Trophoblast cell (in vitro differentiated cells and primary cell): Measurements from ENCODE around the gene EPX.

Experiments used
- DNase-seq, 2 donors: peaks; one replicate each; pipeline ENCODE4 v3.0.0-alpha.2; 2016
- H2AFZ ChIP-seq: 2 replicates; pipeline ENCODE4 v1.6.1; 2013; ENCODE audit warnings: low read length, moderate library complexity, mild to moderate bottlenecking; ENCODE audit not compliant: insufficient read depth, poor library complexity
- H2AK5ac ChIP-seq: 2 replicates; pipeline ENCODE4 v1.6.1; 2013; ENCODE audit warnings: mild to moderate bottlenecking, low read length
- H2BK120ac ChIP-seq: 2 replicates; pipeline ENCODE4 v1.6.1; 2013; ENCODE audit warnings: low read length, mild to moderate bottlenecking, moderate library complexity; ENCODE audit not compliant: insufficient read depth, poor library complexity
- H2BK12ac ChIP-seq: 2 replicates; pipeline ENCODE4 v1.6.1; 2013; ENCODE audit warnings: mild to moderate bottlenecking, low read length, moderate library complexity
- H2BK5ac ChIP-seq: 2 replicates; pipeline ENCODE4 v1.6.1; 2013; ENCODE audit warnings: low read length, low read depth, moderate library complexity, mild to moderate bottlenecking; ENCODE audit not compliant: poor library complexity
- H3K14ac ChIP-seq: 2 replicates; pipeline ENCODE4 v1.6.1; 2013; ENCODE audit warnings: mild to moderate bottlenecking, low read length
- H3K18ac ChIP-seq: 2 replicates; pipeline ENCODE4 v1.6.1; 2013; ENCODE audit warnings: mild to moderate bottlenecking, low read length
- H3K23ac ChIP-seq: 2 replicates; pipeline ENCODE4 v1.6.1; 2013; ENCODE audit warnings: low read length
- H3K27ac ChIP-seq: 2 replicates; pipeline ENCODE4 v1.5.1; 2013; ENCODE audit warnings: low read depth, mild to moderate bottlenecking, inconsistent platforms, low read length, moderate library complexity
- H3K27me3 ChIP-seq: 2 replicates; pipeline ENCODE4 v1.6.1; 2013; ENCODE audit warnings: inconsistent platforms, mild to moderate bottlenecking, low read length, moderate library complexity; ENCODE audit not compliant: insufficient read depth
- H3K36me3 ChIP-seq, 2 experiments: 1 replicate in 1 of 2; 2 replicates in 1 of 2; pipeline ENCODE4 v1.6.1; 2013; ENCODE audit warnings: low read length in 2 of 2, mild to moderate bottlenecking in 2 of 2, moderate library complexity in 1 of 2; ENCODE audit not compliant: insufficient read depth in 2 of 2, control insufficient read depth in 1 of 2
- H3K4ac ChIP-seq: 2 replicates; pipeline ENCODE4 v1.6.1; 2013; ENCODE audit warnings: low read depth, mild to moderate bottlenecking, low read length, moderate library complexity
- H3K4me1 ChIP-seq, 2 experiments: 1 replicate in 1 of 2; 2 replicates in 1 of 2; pipeline ENCODE4 v1.6.1; 2013; ENCODE audit warnings: low read length in 2 of 2, mild to moderate bottlenecking in 2 of 2, moderate library complexity in 1 of 2; ENCODE audit not compliant: insufficient read depth in 2 of 2, control insufficient read depth in 1 of 2
- H3K4me2 ChIP-seq: 2 replicates; pipeline ENCODE4 v1.6.1; 2013; ENCODE audit warnings: inconsistent platforms, mild to moderate bottlenecking, low read length, moderate library complexity
- H3K4me3 ChIP-seq: 2 replicates; pipeline ENCODE4 v1.5.1; 2013; ENCODE audit warnings: mild to moderate bottlenecking, low read depth, low read length, inconsistent platforms
- H3K79me1 ChIP-seq: one replicate; pipeline ENCODE4 v1.6.1; 2013; ENCODE audit warnings: low read length
- H3K79me2 ChIP-seq: 2 replicates; pipeline ENCODE4 v1.6.1; 2013; ENCODE audit warnings: low read length, mild to moderate bottlenecking; ENCODE audit not compliant: control insufficient read depth, insufficient read depth, poor library complexity
- H3K9ac ChIP-seq: 2 replicates; pipeline ENCODE4 v1.6.1; 2013; ENCODE audit warnings: mild to moderate bottlenecking, low read length
- H3K9me3 ChIP-seq: 2 replicates; pipeline ENCODE4 v1.6.1; 2013; ENCODE audit warnings: low read depth, mild to moderate bottlenecking, control low read depth, inconsistent platforms, low read length; ENCODE audit not compliant: insufficient read depth
- H4K12ac ChIP-seq: 2 replicates; pipeline ENCODE4 v1.6.1; 2013; ENCODE audit warnings: low read depth, mild to moderate bottlenecking, low read length, moderate library complexity
- H4K8ac ChIP-seq: 2 replicates; pipeline ENCODE4 v1.6.1; 2013; ENCODE audit warnings: low read depth, mild to moderate bottlenecking, low read length, moderate library complexity
- H4K91ac ChIP-seq: one replicate; pipeline ENCODE4 v1.6.1; 2013; ENCODE audit warnings: low read depth, mild to moderate bottlenecking, low read length, moderate library complexity
- WGBS: extraction: QIAGEN DNeasy Blood & Tissue Kit; methylation state at CpG from one replicate; pipeline ENCODE4 v1.1.7; 2013; ENCODE audit warnings: missing lambda C conversion rate; ENCODE audit not compliant: insufficient read length, insufficient coverage; ENCODE audit errors: extremely low coverage; 5-methylcytosine and 5-hydroxymethylcytosine counted together

The EPX gene

DNA sequence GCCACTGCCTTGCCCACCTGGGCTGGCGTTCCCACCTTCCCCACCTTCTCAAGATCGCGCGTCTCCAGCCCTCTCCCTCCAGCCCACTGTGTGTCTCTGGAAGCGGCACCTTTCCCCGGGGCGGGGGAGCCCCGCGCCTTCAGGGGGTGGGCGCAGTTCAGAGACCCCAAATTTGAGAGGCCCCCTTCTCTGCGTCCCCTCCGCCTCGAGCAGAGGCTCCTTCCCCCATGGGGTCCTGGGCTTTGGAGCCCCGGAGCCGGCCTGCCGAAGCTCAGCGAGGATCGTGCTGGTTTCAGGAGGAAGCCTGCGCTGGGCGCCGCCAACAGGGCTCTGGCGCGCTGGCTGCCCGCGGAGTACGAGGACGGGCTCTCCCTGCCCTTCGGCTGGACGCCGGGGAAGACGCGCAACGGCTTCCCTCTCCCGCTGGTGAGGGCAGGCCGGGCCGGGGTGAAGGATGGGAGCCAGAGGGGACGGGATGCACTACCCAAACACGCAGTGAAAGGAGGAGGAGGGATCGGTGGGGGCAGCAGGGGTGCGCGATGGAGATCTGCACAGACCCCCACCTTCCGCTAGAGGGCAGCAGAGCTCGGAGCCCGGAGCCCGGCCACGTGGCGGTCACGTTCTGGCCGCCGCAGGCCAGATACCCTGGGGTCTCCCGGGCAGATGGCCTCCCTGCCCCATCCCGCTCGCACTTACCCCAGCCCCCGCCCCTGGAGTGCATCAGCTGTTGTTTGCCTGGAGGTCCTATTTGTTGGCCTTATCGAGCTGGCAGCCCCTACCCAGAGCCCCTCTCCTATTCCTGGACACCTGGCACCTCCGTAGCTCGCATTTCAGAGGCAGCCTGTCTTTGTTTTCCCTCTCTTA, 57.0 kb downstream of the EPX start:
- WGBS = no CpG with 5 or more reads among the region's 57 CpGs
- no peak overlapping the region for H3K23ac ChIP-seq
- peak overlapping the region; percentile 53 for H3K4me3 ChIP-seq

DNA sequence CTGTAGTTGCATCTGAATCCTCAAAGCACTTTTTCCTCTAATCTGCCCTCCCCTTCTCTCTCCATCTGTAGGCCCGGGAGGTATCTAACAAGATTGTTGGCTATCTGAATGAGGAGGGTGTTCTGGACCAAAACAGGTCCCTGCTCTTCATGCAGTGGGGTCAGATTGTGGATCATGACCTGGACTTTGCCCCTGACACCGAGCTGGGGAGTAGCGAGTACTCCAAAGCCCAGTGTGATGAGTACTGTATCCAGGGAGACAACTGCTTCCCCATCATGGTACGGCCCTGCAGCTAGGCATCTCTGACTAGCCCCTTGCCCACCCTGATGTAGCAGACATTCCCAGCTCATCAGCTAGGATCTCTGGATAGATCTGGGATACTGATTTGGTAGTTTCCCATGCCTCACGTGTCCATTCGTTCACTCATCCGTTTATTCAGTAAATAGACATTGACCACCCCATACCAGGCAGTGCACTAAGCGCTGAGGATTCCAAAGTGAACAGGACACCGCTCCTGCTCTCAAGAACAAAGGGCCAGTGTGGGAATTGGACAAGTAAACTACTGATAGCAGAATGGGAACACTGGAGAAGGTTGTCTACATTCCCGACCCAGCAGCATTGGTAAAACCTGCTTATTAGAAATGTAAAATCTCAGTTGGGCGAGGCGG, 58.0 kb downstream of the EPX start:
- Histone ChIP-seq H3K36me3 (no peaks in the 10 kb centered on the region), H2BK5ac (no peak overlapping the region), H3K18ac (no peak overlapping the region), H2BK12ac (no peak overlapping the region), H3K4me1 (peaks cover 4 to 6% of the 10 kb centered on the region in 2 experiments), H3K9me3 (peaks cover 2% of the 10 kb centered on the region), H4K12ac (no peak overlapping the region), H3K27ac (no peak overlapping the region), H2AFZ (no peak overlapping the region), H3K27me3 (peaks cover 32% of the 10 kb centered on the region), H3K4ac (no peak overlapping the region), H3K4me2 (no peak overlapping the region), H2AK5ac (no peak overlapping the region), H2BK120ac (no peak overlapping the region), H3K23ac (no peak overlapping the region), H3K9ac (no peak overlapping the region), H3K79me1 (no peaks in the 10 kb centered on the region), H3K79me2 (no peaks in the 10 kb centered on the region), H3K4me3 (no peak overlapping the region), H4K91ac (no peak overlapping the region), H3K14ac (no peak overlapping the region), H4K8ac (no peak overlapping the region)
- no CpG with 5 or more reads among the region's 12 CpGs for WGBS
- DNase-seq = no peak

More for the DNA sequence above, 57.0 kb downstream of the EPX start:
- Histone ChIP-seq H3K14ac (no peak overlapping the region), H3K27ac (no peak overlapping the region), H3K9ac (no peak overlapping the region), H3K4me2 (peak overlapping the region; percentile 74), H3K4me1 (peaks cover 4 to 6% of the 10 kb centered on the region in 2 experiments), H2AFZ (no peak overlapping the region), H2BK12ac (no peak overlapping the region), H4K12ac (peak overlapping the region; percentile 43), H3K27me3 (peaks cover 32% of the 10 kb centered on the region), H3K18ac (no peak overlapping the region), H4K91ac (no peak overlapping the region), H2BK5ac (no peak overlapping the region), H3K79me1 (no peaks in the 10 kb centered on the region), H3K36me3 (no peaks in the 10 kb centered on the region), H3K79me2 (no peaks in the 10 kb centered on the region), H4K8ac (peak overlapping the region; percentile 51), H2AK5ac (no peak overlapping the region), H3K4ac (no peak overlapping the region), H3K9me3 (peaks cover 2% of the 10 kb centered on the region), H2BK120ac (no peak overlapping the region)
- peak; percentile 14 to 55 for DNase-seq

GRCh38 chr17:58252141-58252540, 59.6 kb downstream of the EPX start:
- H3K79me2 ChIP-seq = no peaks in the 10 kb centered on the region
- WGBS = no CpG with 5 or more reads among the region's 9 CpGs

DNA sequence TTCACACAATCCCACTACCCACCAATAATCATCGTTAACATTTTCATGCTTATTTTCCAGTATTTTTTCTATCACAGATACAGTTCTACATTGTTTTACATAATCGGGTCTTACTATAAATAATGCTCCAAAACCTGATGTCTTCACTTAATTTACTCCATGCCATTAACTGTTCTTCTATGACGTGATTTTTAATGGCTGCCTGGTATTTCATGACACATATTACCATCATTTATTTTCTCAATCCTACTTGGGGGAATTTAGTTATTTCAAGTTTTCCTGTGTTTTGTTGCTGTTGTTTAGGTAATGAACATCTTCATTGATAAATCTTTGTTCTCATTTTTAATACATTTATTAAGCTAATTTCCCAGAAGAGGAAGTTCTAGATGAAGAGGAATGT, 60.6 kb downstream of the EPX start:
- H4K8ac ChIP-seq = no peak overlapping the region
- H3K79me1 ChIP-seq = no peaks in the 10 kb centered on the region

More at GRCh38 chr17:58252141-58252540, 59.6 kb downstream of the EPX start:
- H3K9ac ChIP-seq = no peak overlapping the region
- H2AK5ac ChIP-seq = no peak overlapping the region
- no peak overlapping the region for H4K8ac ChIP-seq
- no peak for DNase-seq
- H3K9me3 ChIP-seq = peaks cover 2% of the 10 kb centered on the region
- no peak overlapping the region for H2BK5ac ChIP-seq
- peaks cover 27% of the 10 kb centered on the region for H3K27me3 ChIP-seq
- no peak overlapping the region for H3K14ac ChIP-seq
- H3K27ac ChIP-seq = no peak overlapping the region
- no peak overlapping the region for H2AFZ ChIP-seq
- no peak overlapping the region for H3K4me2 ChIP-seq
- no peak overlapping the region for H2BK120ac ChIP-seq
- no peak overlapping the region for H3K4ac ChIP-seq
- H4K12ac ChIP-seq = no peak overlapping the region
- H3K18ac ChIP-seq = no peak overlapping the region
- no peaks in the 10 kb centered on the region for H3K36me3 ChIP-seq
- no peak overlapping the region for H4K91ac ChIP-seq
- no peak overlapping the region for H3K23ac ChIP-seq
- H3K4me3 ChIP-seq = no peak overlapping the region
- no peak overlapping the region for H2BK12ac ChIP-seq
- H3K79me1 ChIP-seq = no peaks in the 10 kb centered on the region
- H3K4me1 ChIP-seq = peaks cover 4 to 6% of the 10 kb centered on the region in 2 experiments

More for the DNA sequence above, 60.6 kb downstream of the EPX start:
- no peaks in the 10 kb centered on the region for H3K79me2 ChIP-seq
- 100% methylated on average over 1 of the region's 3 CpGs for WGBS
- H3K4me1 ChIP-seq = peaks cover 4 to 6% of the 10 kb centered on the region in 2 experiments
- no peak overlapping the region for H3K18ac ChIP-seq
- no peak overlapping the region for H3K27ac ChIP-seq
- no peak overlapping the region for H2AFZ ChIP-seq
- no peak overlapping the region for H3K4ac ChIP-seq
- no peak overlapping the region for H3K4me3 ChIP-seq
- H3K9ac ChIP-seq = no peak overlapping the region
- H2BK5ac ChIP-seq = no peak overlapping the region
- H3K4me2 ChIP-seq = no peak overlapping the region
- H3K9me3 ChIP-seq = peaks cover 2% of the 10 kb centered on the region
- no peak overlapping the region for H2BK12ac ChIP-seq
- peaks cover 27% of the 10 kb centered on the region for H3K27me3 ChIP-seq
- H3K14ac ChIP-seq = no peak overlapping the region
- no peak overlapping the region for H4K12ac ChIP-seq
- H2AK5ac ChIP-seq = no peak overlapping the region
- H2BK120ac ChIP-seq = no peak overlapping the region
- no peaks in the 10 kb centered on the region for H3K36me3 ChIP-seq
- no peak overlapping the region for H3K23ac ChIP-seq
- no peak overlapping the region for H4K91ac ChIP-seq
- no peak for DNase-seq
